Esophagus muscularis mucosa (tissue), 4 donors: ENCODE results near the gene DYNC1I1.

ENCODE experiments used
- EP300 ChIP-seq: sonication (generic); formaldehyde crosslinking; IDR thresholded peaks from one replicate; pipeline ENCODE4 v1.6.1; 2017; ENCODE audit warnings: antibody characterized with exemption
- POLR2A ChIP-seq: fragments of 450-650 bp; IDR thresholded peaks from one replicate; pipeline ENCODE4 v1.6.1; 2017; ENCODE audit warnings: antibody characterized with exemption, moderate library complexity, mild to moderate bottlenecking, low read depth
- POLR2AphosphoS5 ChIP-seq, 2 donors: sonication (generic); formaldehyde crosslinking; IDR thresholded peaks; one replicate each; pipeline ENCODE4 v1.6.1; 2017; ENCODE audit warnings: antibody characterized with exemption in 2 of 2
- TF ChIP-seq, protein P1 (sequence below), 3 experiments: fragments of 200-600 bp in 2 of 3; fragments of 450-650 bp in 1 of 3; sonication (generic) in 2 of 3; IDR thresholded peaks; one replicate each; pipeline ENCODE4 v1.5.1; 2017 to 2019; ENCODE audit warnings: antibody characterized with exemption in 3 of 3, mild to moderate bottlenecking in 2 of 3, moderate library complexity in 1 of 3

DNA sequence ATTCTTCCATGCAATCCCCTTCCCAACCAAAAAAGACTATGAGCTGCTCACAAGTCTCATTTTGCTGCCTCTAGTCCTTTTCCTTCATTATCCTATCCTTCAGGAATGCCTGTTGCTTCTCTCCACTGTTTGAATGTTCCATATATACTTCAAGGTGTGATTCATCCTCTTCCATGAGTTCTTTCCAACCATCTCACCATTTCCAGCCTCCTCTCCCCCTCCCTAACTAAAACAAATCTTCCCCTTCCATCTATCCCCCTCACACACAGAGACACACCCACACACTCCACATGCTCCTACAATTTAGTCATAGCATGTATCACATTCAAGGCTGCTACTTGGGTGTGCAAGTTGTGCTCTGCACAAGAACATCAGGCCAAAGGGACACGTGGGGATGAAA lies 254.3 kb downstream of the DYNC1I1 start:
- TF ChIP-seq, protein P1, sequence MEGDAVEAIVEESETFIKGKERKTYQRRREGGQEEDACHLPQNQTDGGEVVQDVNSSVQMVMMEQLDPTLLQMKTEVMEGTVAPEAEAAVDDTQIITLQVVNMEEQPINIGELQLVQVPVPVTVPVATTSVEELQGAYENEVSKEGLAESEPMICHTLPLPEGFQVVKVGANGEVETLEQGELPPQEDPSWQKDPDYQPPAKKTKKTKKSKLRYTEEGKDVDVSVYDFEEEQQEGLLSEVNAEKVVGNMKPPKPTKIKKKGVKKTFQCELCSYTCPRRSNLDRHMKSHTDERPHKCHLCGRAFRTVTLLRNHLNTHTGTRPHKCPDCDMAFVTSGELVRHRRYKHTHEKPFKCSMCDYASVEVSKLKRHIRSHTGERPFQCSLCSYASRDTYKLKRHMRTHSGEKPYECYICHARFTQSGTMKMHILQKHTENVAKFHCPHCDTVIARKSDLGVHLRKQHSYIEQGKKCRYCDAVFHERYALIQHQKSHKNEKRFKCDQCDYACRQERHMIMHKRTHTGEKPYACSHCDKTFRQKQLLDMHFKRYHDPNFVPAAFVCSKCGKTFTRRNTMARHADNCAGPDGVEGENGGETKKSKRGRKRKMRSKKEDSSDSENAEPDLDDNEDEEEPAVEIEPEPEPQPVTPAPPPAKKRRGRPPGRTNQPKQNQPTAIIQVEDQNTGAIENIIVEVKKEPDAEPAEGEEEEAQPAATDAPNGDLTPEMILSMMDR (IDR thresholded peaks at IDR 0.05): no peak
- TF ChIP-seq POLR2A: no peak
- no peak for TF ChIP-seq EP300
- TF ChIP-seq POLR2AphosphoS5 (IDR thresholded peaks at IDR 0.05): no peak
